GM19328 (cell line): Measurements from ENCODE around the gene AQP12A.
"Not testable (repeated sequence)": the region's sequence is repeated elsewhere in the genome, so short reads cannot be mapped to it uniquely, and the experiment has no call there.

Experiments used
- ATAC-seq: cut with Tn5 transposase; IDR thresholded peaks from one replicate; pipeline ENCODE4 v1.9.1; 2021; ENCODE audit warnings: mild to moderate bottlenecking, moderate library complexity; ENCODE audit not compliant: unreplicated experiment

Gene AQP12A

DNA sequence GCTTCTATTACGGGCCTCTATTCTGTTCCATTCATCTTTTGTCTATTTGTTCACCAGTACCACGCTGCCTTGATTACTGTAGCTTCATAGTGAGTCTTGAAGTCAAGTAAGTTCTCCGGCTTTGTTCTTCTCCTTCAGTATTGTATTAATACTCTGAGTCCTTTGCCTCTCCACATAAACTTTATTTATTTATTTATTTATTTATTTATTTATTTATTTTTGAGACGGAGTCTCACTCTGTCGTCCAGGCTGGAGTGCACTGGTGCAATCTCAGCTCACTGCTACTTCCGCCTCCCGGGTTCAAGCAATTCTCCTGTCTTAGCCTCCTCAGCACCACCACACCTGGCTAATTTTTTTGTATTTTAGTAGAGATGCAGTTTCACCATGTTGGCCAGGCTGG lies 31.8 kb upstream of the AQP12A start:
- ATAC-seq = not testable (repeated sequence)

DNA sequence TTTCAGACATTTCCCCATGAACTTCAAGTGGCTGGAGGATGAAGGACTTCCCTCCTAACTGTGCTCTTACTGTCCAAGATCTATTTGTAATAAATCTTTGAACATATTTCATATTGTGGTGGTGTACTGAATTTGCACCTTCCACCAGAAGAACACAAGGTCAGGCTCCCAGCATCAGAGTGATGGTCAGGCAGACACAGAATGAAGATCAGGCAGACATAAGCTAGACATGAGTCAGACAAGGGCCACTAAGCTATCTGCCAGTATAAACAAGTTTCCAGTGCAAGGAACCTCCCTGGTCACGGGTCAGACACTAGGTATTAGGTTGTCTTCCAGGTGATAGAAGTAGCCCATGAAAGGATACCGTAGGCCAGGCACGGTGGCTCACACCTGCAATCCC lies 29.0 kb upstream of the AQP12A start:
- ATAC-seq = no peak

DNA sequence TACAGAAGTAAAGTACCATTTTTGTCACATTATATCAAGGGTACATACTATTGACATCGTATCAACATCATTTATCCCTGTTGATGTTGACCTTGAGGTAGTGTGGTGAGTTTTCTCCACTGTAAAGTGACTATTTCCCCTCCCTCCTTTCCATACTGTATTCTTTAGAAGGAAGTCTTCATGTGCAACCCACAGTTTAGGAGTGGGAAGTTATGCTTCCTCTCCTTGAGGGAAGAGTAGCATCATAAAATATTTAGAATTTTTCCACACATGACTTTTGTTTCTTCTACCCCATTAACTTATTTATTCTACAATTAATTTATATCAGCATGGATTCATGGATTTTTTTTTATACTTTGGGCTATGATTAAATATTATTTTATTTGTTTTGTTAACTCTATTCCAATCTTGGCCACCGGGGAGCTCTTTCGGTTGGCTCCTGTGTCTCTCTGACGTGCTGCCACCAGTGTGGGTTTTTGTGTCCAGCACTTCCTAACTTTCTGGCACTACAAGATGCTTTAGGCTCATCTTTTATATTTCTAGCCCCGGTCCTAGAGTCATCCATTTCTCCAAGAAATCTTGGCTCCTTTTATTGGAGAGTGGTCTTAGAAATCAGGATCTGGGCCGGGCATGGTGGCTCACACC lies 28.0 kb upstream of the AQP12A start:
- no peak for ATAC-seq

DNA sequence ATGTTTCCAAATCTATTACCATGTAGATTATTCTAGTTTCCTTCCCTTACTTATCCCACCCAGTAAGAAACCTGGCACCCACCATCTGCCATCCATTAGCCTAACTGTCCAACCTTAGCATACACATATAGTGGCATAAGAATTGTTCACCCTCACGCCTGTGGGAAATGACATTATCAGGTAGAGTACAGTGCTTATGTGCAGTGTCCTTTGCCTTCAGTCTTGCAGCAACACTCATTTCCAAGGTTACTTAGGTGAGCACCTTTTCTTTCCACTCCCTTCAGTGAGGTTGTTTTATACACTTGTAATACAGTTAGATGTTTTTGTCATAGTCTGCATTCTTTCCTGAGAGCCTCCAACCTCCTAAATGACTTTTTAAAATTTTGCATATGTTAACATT lies 27.0 kb upstream of the AQP12A start:
- ATAC-seq = no peak

DNA sequence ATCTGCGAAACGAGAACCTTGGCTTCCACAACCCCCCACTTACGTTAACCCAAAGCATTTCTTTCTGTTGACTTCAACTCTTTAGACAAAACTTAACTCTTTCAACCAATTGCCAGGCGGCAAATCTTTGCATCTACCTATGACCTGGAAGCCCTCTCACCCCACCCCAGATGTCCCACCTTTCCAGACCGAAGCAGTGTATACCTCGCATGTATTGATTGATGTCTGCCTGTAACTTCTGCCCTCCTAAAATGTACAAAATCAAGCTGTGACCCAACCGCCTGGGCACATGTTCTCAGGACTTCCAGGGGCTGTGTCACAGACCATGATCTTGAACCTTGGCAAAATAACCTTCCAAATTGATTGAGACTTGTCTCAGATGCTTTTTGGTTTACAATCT lies 21.3 kb upstream of the AQP12A start:
- ATAC-seq = no peak

DNA sequence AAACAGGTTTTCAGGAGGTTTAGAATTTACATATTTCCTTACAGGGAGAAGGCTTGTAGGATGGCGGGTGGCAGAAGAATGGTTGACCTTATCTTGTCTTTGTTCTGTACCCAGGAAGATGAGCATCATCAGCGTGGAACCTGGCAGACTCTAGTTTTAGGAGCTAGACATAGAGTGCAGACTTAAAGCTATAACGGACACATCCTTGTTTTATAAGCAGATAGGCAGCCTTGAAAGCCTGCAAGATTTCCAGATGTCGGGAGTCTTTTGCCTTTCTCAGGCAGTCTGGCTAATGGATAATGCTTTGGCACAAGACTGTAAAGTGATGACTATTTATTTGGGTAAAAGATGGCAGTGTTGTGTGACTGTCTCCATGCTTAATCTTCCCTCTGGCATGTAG lies 20.7 kb upstream of the AQP12A start:
- no peak for ATAC-seq

DNA sequence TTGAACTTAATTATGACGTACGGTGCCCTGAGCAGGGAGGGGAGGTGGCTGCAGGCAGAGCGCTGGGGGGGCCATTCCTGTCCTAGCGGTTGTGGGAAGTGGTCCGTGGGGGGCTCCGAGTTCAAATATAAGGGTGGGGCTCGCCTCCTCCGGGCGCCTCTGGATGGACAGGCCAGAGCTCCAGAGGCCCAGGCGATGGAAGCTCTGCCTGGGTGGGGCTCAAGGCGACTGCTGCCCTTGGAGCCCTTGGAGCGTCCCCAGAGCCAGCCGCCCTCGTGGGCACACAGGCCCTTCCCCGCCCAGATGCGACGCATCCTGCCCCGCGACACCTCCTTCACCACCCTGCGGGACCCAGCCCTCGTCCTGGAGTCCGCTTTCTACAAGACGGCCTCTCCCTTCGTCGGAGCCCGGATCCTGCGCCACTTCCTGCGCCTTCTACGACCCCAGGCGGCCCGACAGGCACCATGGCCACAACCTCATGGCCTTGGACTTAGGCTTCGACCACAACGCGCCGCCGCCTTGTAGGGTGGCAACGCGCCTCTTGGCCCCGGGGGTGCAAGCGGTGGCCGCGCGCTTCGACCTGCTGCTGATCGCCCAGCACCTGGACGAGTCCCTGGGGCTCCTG lies 19.5 kb upstream of the AQP12A start:
- ATAC-seq = no peak

DNA sequence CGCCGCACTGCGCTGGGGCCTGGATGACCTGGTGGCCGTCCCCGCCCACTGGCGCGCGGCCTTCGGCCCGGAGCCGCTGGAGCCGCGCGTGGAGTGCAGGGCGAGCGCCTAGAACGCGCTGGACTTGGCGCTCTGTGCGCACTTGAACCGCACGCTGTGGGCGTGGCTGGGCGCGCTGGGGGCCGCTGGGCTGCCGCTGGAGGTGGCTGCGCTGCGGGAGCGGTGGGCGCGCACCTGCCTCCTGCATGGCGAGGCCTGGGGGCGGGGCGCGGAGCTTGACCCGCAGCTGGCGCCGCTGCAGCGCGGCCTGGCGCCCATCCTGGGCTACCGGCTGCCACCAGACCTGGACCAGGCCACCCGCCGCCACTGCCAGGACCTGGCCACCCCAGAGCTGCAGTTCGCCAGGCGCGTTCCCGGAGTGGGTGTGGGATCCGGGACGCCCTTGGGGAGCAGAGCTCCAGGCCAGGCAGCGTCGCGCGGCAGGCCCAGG lies 18.9 kb upstream of the AQP12A start:
- ATAC-seq = no peak

DNA sequence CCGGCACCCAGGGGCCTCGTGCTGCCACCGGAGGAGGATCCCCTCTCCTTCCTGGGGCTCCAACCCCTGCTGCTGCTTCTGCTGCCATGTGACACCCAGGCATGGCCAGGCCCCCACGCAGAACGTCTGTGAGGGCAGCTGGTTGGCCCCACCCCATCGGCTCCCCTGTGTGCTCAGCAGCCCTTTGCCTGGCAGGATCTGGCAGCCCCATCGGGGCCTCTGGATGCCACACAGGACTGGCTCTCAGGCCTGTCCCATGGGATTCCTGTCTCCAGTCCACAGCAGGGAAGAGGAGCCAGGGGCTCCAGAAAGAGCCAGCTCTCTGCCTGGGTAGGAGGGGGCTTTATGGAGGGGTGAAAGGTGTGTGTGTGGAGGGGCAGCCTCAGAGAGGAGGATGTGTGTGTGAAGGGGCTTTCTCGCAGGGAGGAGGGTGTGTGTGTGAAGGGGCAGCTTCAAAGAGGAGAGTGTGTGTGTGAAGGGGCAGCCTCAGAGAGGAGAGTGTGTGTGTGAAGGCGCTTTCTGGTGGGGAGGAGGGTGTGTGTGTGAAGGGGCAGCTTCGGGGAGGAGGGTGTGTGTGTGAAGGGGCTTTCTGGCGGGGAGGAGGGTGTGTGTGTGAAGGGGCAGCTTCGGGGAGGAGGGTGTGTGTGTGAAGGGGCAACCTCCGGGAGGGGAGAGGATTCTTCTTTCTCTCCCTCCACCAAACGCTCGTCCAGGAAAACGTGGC lies 17.0 kb upstream of the AQP12A start:
- ATAC-seq = not testable (repeated sequence)

DNA sequence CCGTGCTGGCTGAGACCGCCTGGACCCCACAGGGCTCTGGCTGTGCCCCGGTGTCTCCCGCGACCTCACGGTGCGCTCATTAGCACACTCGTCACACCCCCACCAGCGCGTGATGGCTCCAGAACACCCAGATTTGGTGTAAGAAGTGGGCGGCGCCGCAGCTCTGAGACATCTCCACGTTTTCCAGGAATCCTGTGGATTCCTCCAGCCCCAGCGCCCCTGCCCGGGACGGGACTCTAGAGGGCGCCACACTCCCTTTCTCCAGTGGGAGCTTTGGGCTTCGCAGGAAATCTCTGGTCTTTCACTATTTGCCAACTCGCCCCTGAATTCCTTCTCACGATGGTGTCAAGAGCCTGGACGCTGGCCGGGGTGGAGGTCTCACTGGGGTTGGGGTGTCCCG lies 16.3 kb upstream of the AQP12A start:
- ATAC-seq = not testable (repeated sequence)

DNA sequence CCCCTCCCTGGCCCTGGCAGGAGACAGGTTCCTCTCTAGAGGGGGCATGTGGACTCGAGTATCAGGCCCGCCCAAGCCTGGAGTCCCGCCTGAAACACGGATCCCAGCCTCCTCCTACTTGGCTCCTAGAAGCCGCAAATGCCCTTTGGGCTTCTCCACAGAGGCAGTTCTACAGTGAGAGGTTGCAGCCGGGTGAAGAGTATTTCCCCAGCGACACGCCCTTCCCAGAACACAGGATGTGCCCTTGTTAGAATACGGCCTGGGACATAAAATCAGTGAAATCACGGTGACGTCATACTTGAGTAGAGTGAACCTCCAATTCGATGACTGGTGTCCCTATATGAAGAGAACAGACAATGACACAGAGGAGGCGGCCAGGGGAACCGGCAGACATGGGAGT lies 13.6 kb upstream of the AQP12A start:
- ATAC-seq = not testable (repeated sequence)

DNA sequence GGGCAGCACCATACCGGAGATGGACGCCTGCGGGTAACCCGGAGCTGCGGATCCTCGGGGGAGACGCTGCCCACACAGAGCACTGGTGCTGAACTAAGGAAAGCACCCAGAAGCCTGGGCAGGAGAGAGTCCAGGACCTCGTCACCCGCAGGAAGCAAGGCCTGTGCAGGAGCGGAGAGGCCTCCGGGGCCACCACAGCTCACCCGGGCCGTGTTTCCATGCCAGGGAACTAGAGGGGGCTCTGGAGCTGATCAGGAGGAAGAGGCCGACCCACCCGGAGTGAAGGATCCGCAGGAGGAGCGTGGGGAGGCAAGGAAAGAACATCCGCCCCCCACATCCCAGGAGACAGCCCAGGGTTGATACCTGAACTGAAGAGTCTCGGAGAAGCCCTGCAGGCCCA lies 12.8 kb upstream of the AQP12A start:
- not testable (repeated sequence) for ATAC-seq

DNA sequence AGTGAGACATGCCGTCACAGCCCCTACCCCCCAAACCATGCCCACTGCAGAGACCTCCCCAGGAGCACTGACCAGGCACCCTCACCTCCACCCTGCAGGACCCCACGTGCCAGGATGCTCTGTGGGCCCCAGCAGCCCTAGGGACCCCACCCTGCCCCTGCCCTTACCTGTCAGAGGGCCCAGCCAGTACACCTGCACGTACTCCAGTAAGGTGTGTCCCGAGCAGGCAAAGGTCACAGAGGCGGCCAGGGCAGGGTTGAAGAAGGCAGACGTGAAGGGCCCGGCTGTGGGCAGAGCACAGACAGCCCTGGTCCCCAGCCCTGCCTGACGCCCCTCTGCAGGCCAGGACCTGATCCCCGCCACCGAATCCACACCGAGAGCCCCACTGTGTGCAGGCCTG lies 11.5 kb upstream of the AQP12A start:
- ATAC-seq = not testable (repeated sequence)

DNA sequence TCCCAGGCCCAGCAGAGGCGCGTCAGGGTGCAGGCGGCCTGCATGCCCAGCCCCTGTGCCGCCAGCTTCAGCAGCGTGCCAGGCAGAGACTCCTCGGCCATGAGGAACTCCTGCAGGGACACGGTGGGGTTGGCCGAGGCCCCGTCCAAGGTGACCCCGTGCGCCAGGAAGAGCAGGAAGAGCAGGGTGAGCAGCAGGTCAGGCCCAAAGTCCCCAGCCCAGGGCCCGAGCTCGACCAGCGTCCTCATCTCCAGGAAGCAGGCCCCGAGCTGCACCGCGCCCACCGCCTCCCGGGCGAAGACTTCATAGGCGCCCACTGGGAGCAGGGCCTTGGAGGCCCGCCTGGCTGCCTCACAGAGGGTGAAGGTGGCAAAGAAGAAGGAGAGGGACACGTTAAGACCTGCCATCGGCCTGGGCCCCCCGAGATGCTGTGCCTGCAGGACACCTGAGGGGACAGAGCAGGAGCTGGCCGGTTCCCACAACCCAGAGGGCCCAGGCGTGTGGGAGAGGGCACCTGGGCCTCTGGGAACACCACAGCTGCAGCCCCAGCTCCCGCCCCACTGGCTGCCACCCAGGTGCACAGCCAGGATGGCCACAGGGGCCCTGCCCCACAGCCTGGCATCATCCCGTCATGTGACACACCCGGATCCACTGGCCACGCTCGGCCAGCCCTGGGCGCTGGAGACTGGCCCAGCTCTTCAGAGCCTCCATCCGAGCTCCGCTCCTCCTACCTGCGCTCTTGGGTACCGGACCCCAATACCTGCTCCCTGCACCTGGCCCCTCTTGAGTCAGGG lies 9.0 kb upstream of the AQP12A start, which contains the start of gene AQP12B:
Gene AQP12B (minus strand): TSS at position 455 of the 794 bp plus-strand sequence. CDS start 48 bp downstream, at position 407.
- not testable (repeated sequence) for ATAC-seq

DNA sequence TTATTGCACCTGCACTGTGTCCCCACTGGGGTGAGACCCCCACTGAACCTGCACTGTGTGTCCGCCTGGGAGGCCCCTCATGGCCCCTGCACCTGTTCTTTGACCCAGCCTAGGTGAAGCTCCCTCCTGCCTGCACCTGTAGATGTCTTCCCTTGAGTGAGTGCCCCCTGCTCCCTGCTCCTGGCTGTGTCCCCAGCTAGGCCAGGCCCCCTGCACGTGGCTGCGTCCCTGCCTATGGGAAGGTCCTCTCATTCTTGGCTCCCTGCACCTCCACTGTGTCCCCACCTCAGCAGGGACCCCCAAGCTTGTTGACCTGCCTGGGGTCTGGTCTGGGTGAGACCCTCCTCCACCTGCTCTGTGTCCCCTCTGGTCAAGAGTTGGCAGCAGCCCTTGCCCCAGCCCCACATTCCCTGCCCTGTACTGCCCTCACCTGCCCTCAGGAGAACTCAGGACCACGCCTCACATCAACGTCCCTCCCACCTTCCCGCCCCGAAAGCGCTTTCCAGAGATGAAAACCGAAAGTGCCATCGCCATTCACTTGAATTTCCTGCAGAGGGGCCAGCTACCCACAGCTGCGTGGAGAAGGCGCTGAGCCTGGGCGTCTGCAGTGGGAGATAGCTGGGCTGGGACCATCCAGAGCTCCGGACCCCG lies 8.2 kb upstream of the AQP12A start:
- not testable (repeated sequence) for ATAC-seq

DNA sequence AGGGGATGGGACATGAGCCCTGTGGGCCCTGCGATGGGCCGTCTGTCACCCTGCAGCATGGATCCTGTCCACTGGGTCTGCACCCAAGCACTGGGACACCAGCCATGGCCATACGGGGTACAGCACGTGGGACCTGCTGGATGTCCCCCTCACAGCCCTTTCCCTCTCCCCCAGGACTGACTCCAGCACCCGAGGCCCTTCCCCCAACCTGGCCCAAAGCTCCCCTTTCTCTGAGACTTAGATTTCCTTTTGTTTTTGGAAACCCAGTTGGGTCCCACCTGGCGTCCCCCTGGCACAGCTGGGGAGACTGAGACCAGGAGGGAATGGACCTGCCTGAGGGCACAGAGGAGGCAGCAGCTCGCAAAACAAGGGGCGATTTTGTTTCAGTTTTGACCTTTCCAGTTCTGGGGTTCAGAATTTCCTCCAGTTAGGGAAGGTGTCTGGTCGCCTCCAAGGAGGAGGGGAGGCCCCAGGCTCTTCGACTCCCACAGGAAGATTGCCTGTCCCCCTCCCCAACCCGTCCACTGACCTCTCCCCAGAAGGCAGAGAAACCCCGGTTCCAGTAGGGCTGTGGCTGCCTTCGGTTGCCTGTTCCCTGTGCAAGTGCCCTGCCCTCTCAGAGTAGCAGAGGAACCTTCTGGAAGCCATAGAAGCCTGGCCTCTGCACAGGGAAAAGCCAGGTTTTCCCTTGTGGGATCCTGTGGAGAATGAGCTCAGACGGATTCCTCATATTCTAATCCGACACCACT lies 7.5 kb upstream of the AQP12A start:
- not testable (repeated sequence) for ATAC-seq

DNA sequence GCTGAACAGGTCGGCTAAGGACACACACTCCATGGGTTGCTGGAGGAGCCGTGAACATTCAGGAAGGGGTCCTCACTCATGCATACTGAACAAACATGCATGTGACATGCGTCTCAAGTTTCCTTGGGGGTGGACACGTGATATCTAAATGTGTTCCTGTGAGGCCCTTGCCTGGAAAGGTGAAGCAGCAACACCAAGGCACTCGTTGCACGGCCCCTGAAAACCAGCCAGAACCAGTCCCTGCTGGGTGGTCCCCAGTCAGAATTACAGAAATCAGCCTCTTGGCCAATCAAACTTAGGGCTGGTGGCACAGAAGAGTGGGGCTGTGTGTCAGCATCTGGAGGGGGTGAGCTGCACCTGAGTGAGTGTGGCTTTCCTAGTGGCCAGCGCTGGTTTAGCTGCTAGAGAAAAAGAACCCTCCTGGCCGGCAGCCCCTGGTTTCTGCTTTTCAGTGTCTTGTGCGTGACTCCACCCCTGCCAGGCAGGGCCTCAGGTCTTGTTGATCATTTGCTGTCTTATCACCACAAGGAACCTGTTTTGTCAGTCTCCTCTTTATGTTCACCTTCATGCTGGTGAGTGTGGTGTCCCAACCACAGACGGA lies 5.8 kb upstream of the AQP12A start:
- no peak for ATAC-seq

DNA sequence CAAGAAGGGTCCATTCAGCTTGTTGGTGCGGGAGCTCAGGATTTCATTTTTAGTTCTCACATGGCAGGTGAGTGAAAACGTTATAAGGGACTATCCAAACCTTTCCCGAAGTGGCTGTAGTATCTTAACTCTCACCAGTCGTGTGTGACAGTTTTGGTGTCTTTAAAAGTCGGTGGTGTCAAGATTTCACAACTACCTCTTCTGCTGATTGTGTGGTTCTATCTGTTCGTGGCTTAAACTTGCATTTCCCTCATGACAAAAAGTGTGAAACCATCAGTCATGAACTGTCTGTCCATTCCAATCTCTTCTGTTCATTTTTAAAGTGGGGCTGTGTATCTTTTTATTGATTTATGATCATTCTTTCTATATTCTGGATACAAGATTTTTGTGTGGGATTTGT lies 5.2 kb upstream of the AQP12A start:
- ATAC-seq = no peak

DNA sequence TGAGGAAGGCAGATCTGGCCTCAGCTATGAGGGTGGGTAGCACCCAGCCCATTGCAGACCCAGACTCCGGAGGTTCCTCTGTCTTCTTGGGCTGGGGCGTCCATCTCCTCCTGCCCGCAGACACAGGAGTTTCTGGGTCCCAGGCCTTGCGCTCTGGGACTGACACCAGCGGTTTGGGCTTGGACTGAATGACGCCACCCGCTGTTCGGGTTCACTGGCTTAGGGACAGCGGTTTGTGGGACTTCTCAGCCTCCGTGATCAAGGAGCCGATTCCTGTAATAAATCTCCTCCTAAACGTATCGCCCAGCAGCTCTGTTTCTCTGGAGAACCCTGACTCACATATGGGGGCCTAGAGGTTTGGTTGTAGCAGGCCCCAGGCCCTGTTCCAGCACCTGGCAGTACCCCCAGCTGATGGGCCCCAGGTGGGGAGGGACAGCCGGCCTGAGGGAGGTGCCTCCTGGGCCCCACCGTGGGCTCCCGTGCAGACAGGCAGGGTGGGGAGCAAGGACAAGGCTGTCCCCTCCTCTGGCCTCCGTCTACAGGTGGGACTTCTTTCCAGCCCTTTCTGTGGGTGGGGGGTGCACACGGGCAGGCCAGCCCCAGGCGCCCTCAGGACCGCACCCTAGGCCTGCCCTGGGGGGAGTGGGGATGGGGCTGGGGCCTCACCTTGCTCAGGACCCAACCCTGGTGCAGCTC lies 4.5 kb upstream of the AQP12A start:
- no peak for ATAC-seq
